Measurements from ENCODE around the gene SLC50A1.

Gene SLC50A1

GRCh38 chr1:155184351-155184811 lies 48.7 kb downstream of the SLC50A1 start:
- DNase-seq (ENCODE audit: low read depth) = no peak

GRCh38 chr1:155184835-155185782 lies 49.5 kb downstream of the SLC50A1 start:
- no peak for DNase-seq (ENCODE audit: low read depth)

- no peak for DNase-seq (ENCODE audit: low read depth)
Measured at GRCh38 chr1:155185783-155186066, 50.1 kb downstream of the SLC50A1 start.

- DNase-seq (ENCODE audit: low read depth) = no peak
Measured at GRCh38 chr1:155186067-155186793, 50.6 kb downstream of the SLC50A1 start.

GRCh38 chr1:155186794-155187455 lies 51.3 kb downstream of the SLC50A1 start:
- DNase-seq (ENCODE audit: low read depth) = no peak

GRCh38 chr1:155187456-155187891 lies 51.8 kb downstream of the SLC50A1 start:
- DNase-seq (ENCODE audit: low read depth) = no peak

- no peak for DNase-seq (ENCODE audit: low read depth)
Measured at GRCh38 chr1:155188268-155188667, 52.6 kb downstream of the SLC50A1 start.

Data from iris pigment epithelial cell (primary cell).